Stimulated activated CD8-positive, alpha-beta memory T cell treated with anti-CD3 and anti-CD28 coated beads, Interleukin-2, amount 100 ng/mL, for 1 hour (primary cell): ENCODE data around the gene ISOC1.

Experiments used
- DNase-seq, 2 donors: peaks; one replicate each; pipeline ENCODE4 v3.0.0-alpha.2; 2020; ENCODE audit warnings: low read depth in 2 of 2

ISOC1 gene

GRCh38 chr5:129125819-129126218 lies 31.3 kb downstream of the ISOC1 start:
- DNase-seq = no peak

DNA sequence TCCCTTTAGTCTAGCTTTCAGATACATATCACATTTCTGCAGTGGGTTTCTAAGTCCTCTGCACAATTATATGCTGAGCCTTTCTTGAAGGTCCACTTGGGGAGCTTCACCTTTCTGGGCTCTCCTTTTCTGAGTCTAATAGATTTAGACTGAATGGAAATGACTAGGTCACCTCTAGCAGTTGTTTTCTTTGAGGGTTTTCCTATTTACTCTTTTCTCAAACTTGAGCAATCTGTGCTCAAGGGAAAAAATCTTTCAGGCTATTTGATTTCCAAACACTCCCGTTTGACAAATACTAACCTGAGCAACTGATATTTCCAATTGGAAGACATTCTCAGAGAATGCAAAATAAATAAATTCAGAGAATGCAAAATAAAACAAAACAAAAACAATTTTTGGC lies 39.0 kb downstream of the ISOC1 start:
- DNase-seq = no peak

DNA sequence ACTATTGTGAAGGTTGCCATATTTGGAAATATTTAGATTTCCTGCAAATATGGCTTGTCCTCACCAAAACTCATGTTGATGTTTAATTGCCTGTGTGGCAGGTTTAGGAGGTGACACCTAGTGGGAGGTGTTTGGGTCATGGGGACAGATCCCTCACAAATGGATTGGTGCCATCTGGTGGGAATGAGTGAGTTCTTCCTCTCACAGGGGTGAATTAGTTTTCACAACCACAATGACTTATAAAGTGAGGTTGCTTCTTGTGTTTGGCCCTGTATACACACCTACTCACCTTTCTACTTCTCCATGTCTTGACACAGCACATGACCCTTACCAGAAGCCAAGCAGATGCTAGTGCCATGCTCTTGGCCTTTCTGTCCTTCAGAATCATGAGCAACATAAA lies 41.1 kb downstream of the ISOC1 start:
- no peak for DNase-seq

- DNase-seq = no peak
Observed at GRCh38 chr5:129137637-129138036, 43.1 kb downstream of the ISOC1 start.

- DNase-seq = no peak
Observed at GRCh38 chr5:129141078-129141477, 46.5 kb downstream of the ISOC1 start.

DNA sequence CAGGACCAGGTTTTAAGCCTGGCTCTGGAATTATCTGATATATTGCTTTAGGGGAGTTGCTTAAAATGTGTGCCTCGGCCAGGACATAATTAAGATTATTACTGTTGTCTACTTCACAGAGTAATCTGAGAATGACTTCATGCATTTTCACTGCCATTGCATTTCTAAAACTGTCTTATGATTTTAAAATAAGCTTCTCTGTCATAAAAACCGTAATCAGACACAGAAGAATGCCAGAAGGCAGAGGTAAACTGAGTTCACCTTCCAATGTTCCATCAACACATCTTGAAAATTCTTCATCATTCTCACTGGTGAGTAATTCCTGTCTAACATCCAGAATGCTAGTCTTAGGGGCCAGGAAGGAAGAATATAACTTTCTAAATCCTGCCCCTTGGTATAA lies 47.1 kb downstream of the ISOC1 start:
- DNase-seq = no peak

- DNase-seq = no peak
Observed at GRCh38 chr5:129155876-129156275, 61.3 kb downstream of the ISOC1 start.

GRCh38 chr5:129161830-129162229 lies 67.3 kb downstream of the ISOC1 start:
- no peak for DNase-seq
